ENCODE results near the gene CDK14.
A peak's percentile ranks its signal among the peaks of the same experiment; 100 is the strongest.
"Not testable (repeated sequence)": the region's sequence is repeated elsewhere in the genome, so short reads cannot be mapped to it uniquely, and the experiment has no call there.

The CDK14 gene

DNA sequence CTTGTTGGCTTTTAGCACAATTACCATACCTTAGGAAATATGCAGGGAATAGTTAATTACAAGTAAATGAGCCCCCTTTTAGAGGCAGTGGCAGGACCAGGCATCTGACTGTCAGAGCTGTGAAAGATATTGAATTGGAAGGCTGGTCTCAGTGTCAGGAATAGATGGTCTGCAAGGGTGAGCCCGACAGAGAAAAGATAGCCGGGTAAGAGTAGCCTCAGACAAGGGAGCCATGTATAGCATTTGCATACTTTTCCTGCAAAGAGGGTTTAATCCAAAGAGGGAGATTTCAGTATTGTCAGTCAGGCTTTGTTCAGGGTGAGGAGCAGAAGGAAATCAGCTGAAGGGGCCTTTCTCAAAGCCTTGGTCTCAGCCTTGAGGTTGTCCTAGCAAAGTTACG is 539.2 kb downstream of the CDK14 start:
- no peak for DNase-seq

GRCh38 chr7:91135703-91136430 is 539.7 kb downstream of the CDK14 start:
- DNase-seq, result no peak

DNA sequence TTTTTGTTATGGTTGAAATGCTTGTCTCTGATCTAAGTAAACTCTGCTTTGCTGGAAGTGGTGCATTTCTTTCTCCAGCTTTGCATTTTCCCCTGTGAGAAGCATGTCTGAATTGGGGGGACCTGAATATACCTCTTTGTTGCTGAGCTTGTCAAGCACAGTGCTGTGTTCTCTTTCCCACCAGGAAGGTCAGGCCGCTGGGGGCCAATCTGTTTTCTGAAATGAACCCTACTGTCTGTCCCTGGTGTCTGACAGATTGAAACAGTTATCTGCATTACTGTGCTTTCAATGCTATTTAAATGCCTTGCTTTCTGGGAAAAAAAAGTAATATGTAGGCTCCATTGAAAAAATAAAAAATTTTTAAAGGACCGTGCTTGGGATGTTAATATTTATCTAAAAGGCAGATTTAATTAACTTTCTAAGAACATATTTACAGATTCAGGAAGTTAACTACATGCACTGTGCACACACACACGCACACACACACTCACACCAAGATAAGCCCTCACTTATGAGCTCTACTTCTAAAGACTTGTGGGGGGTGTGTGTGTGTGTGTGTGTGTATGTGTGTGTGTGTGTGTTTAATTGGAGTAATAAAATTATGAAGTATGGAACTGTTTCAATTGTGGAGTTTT is 541.1 kb downstream of the CDK14 start:
- DNase-seq, result no peak

GRCh38 chr7:91137788-91138368 is 541.8 kb downstream of the CDK14 start:
- DNase-seq, result peak in 1 of 3 experiments; percentile 23

DNA sequence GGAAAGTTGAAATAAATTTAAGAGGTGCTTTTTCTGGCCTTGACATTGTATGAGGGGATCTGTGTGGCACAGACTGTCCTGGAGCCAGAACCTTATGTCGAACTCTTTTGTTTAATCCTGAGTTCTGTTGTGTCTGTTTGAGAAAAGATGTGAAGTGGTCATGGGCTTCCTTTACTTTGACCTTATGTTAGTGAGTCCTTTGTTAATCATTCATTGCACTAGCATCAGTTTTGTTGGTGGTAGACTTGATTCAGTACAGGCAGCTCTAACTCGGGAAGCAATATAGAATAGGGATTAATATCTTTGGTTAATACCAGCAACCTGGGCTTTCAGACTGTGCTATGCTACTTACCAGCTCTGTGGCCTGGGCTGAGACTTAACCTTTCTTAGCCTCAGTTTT is 544.2 kb downstream of the CDK14 start:
- no peak for DNase-seq

DNA sequence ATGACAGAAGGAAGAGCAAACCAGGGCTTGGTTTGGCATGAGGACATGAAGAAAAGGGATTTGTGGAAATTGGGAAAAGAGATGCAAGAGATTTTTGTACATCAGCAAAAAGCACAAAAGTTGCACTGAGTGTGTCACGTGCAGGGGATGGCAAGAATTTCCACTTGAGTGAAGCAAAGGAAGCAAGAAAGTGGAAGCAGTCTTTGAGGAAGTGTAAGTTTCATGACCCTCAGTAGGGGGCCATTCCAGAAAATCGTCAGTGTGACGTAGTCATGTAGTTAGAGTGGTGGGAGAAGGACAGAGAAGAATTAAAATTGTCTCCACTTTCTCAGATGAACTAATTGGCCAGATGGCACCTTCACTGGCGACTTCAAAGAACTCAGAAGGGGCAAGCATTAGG is 544.9 kb downstream of the CDK14 start:
- DNase-seq, result no peak

- DNase-seq, result no peak
Observed at GRCh38 chr7:91142743-91143142, 546.6 kb downstream of the CDK14 start.

DNA sequence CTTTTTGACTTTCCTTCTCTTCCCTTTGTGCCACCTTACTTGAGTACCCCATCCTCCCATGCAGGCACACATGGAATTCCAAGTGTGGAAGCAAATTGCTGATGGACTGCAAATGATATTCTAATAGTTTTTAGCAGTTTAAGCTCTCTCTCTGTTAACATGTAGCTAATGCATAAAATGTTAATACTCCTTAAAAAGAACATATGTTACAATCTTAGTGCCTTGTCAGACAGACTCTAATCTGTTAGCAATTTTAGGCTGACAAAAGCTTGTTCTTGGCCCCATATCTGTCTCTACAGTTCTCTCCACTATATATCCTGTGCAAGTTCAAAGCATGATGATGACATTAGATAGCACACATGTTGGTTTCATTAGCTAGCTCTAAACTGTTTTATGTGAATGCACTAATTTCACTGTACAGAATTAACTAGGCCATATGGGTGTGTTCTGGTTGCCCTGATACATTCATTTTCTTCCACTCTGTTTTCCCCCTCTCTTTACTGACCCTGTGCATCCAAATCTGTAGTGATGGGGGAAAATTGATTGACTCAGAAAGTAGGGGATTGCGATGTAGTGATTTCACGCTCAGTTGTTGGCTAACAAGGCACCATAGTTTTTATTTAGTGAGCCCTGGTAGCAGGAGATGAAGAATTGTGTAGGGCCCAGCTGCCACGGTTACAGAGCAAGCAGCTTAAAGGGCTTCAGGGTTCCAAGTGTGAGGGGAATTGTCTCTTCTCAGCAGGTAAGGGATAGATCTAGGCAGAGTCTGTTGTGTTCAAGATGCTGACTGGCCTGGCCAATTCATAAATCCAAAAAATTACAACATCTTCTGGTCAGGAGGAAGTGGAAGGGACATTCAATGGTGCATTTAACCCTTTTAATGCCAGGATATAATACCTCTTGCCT is 553.5 kb downstream of the CDK14 start:
- DNase-seq, result no peak

DNA sequence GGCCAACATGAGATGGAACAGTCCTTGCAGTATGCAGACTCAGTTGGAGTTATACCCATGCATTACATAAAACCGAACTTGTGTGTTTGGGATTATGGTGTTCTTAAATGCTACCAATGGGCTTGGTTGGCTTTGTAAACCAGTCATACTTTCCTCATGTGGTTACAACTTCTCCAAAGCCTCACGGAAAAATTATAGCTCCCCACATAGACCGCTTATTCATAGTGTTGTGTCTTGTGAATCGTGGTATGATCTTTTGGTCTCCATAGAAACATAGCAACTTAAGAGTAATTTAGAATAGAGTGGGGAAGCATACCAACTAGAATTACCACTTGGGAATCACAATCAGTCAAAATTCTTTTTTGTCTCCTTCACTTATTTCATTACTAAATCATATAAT is 555.8 kb downstream of the CDK14 start:
- no peak for DNase-seq

GRCh38 chr7:91156316-91157185 is 560.4 kb downstream of the CDK14 start:
- no peak for DNase-seq

DNA sequence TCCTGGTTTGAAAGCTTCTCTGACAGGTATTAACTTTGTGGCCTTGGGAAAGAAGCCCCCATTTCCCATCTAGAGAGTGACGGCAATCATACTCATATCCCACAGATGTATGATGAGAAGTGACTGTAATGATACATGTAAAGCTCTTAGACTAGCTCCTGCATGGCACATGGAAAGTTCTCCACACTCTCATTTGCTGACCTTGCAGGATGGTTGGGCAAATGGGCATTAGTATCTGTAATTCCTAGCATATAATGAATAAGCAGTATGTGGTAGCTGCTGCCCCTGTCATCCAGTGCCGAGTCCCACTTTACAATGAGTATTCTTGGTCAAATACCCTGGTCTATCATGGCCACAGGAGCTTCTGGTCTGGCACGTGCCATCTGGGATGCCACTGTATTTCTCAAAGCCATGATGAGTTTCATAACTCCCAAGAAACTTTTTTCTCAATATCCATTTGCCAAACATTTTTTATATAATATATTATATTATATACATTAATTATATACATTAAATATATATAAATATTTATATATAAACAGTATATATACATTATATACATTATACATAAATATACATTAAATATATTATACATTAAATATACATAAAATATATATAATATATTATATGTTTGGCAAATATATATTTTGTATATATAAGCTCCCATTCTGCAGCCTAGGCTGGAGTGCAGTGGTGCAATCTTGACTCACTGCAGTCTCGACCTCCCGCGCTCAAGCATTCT is 561.6 kb downstream of the CDK14 start:
- DNase-seq, result no peak

GRCh38 chr7:91162436-91162835 is 566.3 kb downstream of the CDK14 start:
- no peak for DNase-seq

DNA sequence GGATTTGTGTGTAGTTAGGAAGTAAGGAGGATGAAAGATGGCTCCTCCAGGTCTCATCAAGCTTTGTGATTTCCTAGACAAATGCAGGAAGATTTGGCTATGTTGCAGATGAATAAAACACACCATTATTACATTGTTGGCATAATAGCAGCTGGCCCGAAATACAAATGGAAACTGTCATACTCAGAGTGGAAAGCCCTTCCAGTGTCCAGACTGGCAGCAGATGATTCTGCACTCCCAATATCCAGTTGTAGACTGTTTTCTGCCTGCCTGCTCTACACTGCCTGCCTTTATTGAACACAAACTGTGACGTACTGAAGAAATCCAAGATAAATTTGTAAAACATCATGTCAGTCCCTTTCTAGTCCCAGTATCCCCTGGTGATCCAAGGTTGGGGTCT is 568.4 kb downstream of the CDK14 start:
- DNase-seq, result no peak

DNA sequence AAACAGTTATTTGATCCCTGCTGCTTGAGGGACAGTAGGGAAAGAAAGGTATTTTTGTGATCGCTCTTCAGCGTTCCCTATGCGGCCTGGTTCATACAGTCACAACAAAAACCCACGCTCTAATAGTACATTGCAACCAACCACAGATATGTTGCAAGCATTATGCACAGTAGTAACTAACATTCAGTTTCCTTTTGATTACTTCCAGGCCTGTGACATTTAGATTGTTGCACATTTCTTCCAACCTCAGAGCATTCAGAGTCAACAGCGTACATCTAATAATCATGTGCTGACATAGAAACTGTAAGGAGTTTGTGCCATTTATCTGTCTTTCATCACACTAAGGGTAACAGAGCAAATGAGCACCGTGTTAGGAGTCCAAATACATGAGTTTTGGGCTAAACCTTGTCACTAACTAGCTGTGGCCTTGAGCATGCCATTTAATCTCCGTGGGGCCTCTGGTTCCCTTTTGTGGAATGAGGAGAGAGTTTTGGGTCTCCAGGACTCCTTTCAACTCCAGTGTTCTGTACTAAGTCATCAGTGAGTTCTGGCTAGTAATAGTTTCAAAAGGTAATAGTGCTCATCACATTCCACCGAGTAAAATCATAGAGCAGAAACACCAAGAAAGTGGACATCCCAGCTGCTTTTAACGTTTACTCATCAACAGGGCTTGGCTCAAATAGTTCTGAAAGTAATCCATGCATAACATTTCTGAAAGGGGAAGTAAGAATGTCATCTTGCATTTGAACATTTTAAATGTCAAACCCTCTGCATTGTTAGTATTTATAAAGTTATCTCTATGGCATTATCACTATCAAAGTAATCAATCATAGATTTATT is 569.1 kb downstream of the CDK14 start:
- DNase-seq, result no peak

- DNase-seq, result no peak
Observed at GRCh38 chr7:91165846-91166230, 569.7 kb downstream of the CDK14 start.

GRCh38 chr7:91168871-91169829 is 573.0 kb downstream of the CDK14 start:
- peak in 2 of 3 experiments; percentile 49 to 76 for DNase-seq

- peak in 2 of 3 experiments; percentile 52 to 89 for DNase-seq
Observed at GRCh38 chr7:91169830-91170191, 573.7 kb downstream of the CDK14 start.

DNA sequence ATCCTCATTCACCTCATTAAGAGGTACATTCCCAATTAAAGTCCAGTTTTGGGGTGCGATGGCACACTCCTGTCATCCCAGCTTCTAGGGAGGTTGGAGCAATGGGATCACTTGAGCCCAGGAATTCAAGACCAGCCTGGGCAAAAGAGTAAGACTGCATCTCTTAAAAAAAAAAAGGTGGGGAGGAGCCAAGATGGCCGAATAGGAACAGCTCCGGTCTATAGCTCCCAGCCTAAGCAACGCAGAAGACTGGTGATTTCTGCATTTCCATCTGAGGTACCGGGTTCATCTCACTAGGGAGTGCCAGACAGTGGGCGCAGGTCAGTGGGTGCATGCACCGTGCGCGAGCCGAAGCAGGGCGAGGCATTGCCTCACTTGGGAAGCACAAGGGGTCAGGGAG is 577.1 kb downstream of the CDK14 start:
- DNase-seq, result not testable (repeated sequence)

- no peak for DNase-seq
Observed at GRCh38 chr7:91180746-91181145, 584.6 kb downstream of the CDK14 start.

Data from NCI-H1417 (cell line).